ENCODE results near the gene COL23A1. TPM values are rescaled to one million over a fixed set of nuclear protein-coding genes. Genes with fewer than 3 reads are reported as not detected.
"Not testable (repeated sequence)": the region's sequence is repeated elsewhere in the genome, so short reads cannot be mapped to it uniquely, and the experiment has no call there.

COL23A1 gene
- polyA plus RNA-seq, 5 donors = 4.8 to 9.4 (median 8.2) TPM

GRCh38 chr5:178509491-178510057 lies 80.6 kb downstream of the COL23A1 start:
- no peak for DNase-seq

- DNase-seq = no peak
These were observed 82.9 kb downstream of the COL23A1 start for GRCh38 chr5:178507151-178507932.

GRCh38 chr5:178505639-178506407 lies 84.4 kb downstream of the COL23A1 start:
- DNase-seq = no peak

- no peak for DNase-seq
These were observed 85.7 kb downstream of the COL23A1 start for GRCh38 chr5:178504340-178504960.

- DNase-seq = no peak
These were observed 87.6 kb downstream of the COL23A1 start for GRCh38 chr5:178502401-178503100.

GRCh38 chr5:178499352-178499751 lies 90.8 kb downstream of the COL23A1 start:
- DNase-seq = no peak

- no peak for DNase-seq
These were observed 93.6 kb downstream of the COL23A1 start for GRCh38 chr5:178496642-178497041.

- DNase-seq = no peak
These were observed 94.0 kb downstream of the COL23A1 start for GRCh38 chr5:178496214-178496613.

GRCh38 chr5:178495706-178496105 lies 94.5 kb downstream of the COL23A1 start:
- DNase-seq = no peak

- no peak for DNase-seq
These were observed 97.9 kb downstream of the COL23A1 start for GRCh38 chr5:178492278-178492677.

GRCh38 chr5:178490935-178491652 lies 99.1 kb downstream of the COL23A1 start:
- no peak for DNase-seq

- no peak for DNase-seq
These were observed 100.8 kb downstream of the COL23A1 start for GRCh38 chr5:178489271-178489976.

- DNase-seq = no peak
These were observed 101.5 kb downstream of the COL23A1 start for GRCh38 chr5:178488696-178489095.

- DNase-seq = no peak
These were observed 102.1 kb downstream of the COL23A1 start for GRCh38 chr5:178487911-178488600.

- not testable (repeated sequence) for DNase-seq
These were observed 103.2 kb downstream of the COL23A1 start for GRCh38 chr5:178486878-178487512.

GRCh38 chr5:178486239-178486641 lies 104.0 kb downstream of the COL23A1 start:
- DNase-seq = no peak

GRCh38 chr5:178483620-178484019 lies 106.6 kb downstream of the COL23A1 start:
- no peak for DNase-seq

GRCh38 chr5:178479261-178479660 lies 110.9 kb downstream of the COL23A1 start:
- DNase-seq = no peak

- no peak for DNase-seq
These were observed 111.8 kb downstream of the COL23A1 start for GRCh38 chr5:178478370-178478769.
